Measurements from ENCODE around the gene DGKQ. TPM values are rescaled to one million over a fixed set of nuclear protein-coding genes. Genes with fewer than 3 reads are reported as not detected.

The DGKQ gene
- total RNA-seq, 2 experiments from 2014 or later = 17.6 to 19.2 TPM

DNA sequence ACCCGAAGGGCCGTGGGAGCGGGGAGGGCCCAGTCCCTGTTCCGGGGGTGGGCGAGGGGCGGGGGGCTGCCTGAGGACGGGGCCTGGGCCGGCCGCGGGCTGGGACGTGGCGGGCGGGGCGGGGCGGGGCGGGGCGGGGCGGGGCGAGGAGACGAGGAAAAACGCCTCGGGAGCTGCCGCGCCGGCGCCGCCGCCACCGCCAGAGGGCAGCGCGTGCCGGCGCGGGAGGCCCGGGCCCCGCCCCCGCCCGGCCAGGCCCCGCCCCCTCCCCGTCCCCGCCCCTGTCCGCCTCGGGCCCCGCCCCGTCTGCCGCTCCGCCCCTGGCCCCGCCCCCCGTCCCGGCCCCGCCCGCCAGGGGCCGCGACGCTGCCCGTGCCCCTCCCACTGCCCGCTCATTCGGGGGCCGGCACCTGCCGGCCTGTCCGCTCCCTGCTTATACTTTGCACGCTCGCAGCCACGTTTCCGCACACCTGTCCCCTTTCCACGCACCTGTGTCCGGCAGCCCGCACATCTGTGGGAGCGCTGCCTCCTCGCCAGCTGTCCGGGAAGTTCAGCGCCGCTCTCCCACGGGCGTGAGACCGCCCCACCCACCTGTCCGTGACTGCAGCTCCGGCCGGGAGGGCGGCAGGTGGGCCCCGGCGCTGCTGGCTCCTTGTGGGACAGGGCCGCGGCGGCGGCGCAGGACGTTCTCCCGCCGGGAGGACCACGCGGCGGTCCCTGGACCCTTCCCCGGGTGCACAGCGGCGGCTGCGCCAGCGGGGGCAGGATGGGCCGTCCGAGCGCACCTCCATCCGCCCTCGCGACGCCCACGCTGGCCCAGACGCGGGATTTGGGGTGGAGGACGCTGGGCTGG, 36.4 kb upstream of the DGKQ start:
- peaks cover 18 to 29% of the 10 kb centered on the region in 2 experiments for H3K27me3 ChIP-seq (ENCODE audit: control insufficient read depth in 1 of 2, insufficient read depth in 2 of 2, low read length in 2 of 2)
- peak overlapping the region in 1 of 2 donors; percentile 62 for H3K27ac ChIP-seq (ENCODE audit: low read depth in 1 of 2, low read length in 2 of 2)
- DNase-seq = peak; percentile 50 to 84 (median 72)
- no peaks in the 10 kb centered on the region for H3K36me3 ChIP-seq (ENCODE audit: insufficient read depth, low read length)
- CTCF ChIA-PET = interaction anchor here (0.8 to 1.6 kb wide), 3 partner anchors 22 to 228 kb away, joined by 3 read pairs; partner anchors contain the start of gene DGKQ
- H3K9me3 Mint-ChIP-seq = no peaks in the 10 kb centered on the region
- H3K36me3 Mint-ChIP-seq (ENCODE audit: low read depth) = peaks cover 5% of the 10 kb centered on the region
- H3K27ac Mint-ChIP-seq = peak overlapping the region; percentile 97
- intact Hi-C loops (cut with DNase I, micrococcal nuclease) = loop anchor here (1.0 to 5.0 kb wide), 9 partner anchors 23 to 571 kb away; partner anchors contain the start of genes UVSSA (in 2 of the 2), CTBP1 (in 1 of the 2), GAK (in 1 of the 2) and IDUA (in 1 of the 2)
- H3K4me3 Mint-ChIP-seq = peak overlapping the region; percentile 84
- H3K4me3 ChIP-seq (ENCODE audit: low read length) = peak overlapping the region; percentile 66
- peaks cover 46% of the 10 kb centered on the region for H3K27me3 Mint-ChIP-seq
- peaks cover 14% of the 10 kb centered on the region for H3K4me1 Mint-ChIP-seq (ENCODE audit: low read depth)
- peaks cover 31% of the 10 kb centered on the region for H3K4me1 ChIP-seq (ENCODE audit: insufficient read depth, low read length)
- POLR2A ChIA-PET = interaction anchor here (0.6 to 3.0 kb wide), 6 partner anchors 23 to 1457 kb away, joined by 3 to 14 read pairs (median 4); partner anchors contain the start of genes DGKQ, GAK, IDUA and TMEM175
- H3K9me3 ChIP-seq (ENCODE audit: control insufficient read depth in 1 of 2, insufficient read depth in 1 of 2, low read length in 2 of 2) = peaks cover 0 to 5% of the 10 kb centered on the region in 2 experiments
- TF ChIP-seq, protein P1, sequence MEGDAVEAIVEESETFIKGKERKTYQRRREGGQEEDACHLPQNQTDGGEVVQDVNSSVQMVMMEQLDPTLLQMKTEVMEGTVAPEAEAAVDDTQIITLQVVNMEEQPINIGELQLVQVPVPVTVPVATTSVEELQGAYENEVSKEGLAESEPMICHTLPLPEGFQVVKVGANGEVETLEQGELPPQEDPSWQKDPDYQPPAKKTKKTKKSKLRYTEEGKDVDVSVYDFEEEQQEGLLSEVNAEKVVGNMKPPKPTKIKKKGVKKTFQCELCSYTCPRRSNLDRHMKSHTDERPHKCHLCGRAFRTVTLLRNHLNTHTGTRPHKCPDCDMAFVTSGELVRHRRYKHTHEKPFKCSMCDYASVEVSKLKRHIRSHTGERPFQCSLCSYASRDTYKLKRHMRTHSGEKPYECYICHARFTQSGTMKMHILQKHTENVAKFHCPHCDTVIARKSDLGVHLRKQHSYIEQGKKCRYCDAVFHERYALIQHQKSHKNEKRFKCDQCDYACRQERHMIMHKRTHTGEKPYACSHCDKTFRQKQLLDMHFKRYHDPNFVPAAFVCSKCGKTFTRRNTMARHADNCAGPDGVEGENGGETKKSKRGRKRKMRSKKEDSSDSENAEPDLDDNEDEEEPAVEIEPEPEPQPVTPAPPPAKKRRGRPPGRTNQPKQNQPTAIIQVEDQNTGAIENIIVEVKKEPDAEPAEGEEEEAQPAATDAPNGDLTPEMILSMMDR (IDR thresholded peaks at IDR 0.05) = peak; percentile 19
- peak; percentile 41 for ATAC-seq (ENCODE audit: poor library complexity)

DNA sequence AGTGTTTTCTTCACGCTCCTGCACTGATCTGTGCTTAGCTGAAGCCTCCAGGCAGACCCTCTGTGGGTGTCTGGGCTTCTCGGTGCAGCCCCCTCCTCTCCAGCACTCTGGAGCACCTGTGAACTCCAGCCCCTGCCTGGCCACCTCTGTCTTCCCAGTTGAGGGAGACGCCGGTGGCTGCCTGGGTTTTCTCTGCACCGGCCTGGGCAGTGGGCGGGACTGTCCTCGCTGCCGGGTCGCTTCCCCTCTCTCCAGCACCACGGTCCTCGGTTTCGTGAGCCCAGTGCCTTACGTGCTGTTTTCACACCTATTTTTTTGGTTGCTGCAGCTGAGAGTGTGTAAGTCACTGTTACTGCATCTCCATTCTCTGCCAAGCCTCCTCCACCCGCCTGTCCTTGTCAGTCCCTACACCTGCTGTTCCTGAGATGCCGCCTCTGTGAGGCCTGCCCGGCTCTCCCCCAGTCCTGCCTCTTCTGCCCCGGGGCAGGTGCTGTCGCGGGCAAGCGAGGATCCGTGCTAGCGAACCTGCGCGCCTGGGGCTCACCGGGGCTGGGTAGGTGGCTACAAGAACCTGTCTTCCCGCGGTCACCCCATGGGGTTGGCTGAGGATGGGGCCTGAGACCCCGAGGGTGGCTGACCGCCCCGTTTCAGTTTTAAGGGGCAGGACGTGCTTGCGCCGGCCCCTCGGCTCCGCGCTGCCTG, 35.6 kb upstream of the DGKQ start:
- Histone ChIP-seq H3K9me3 (ENCODE audit: control insufficient read depth in 1 of 2, insufficient read depth in 1 of 2, low read length in 2 of 2) (peaks cover 0 to 13% of the 10 kb centered on the region in 2 experiments), H3K4me1 (ENCODE audit: insufficient read depth, low read length) (peaks cover 31% of the 10 kb centered on the region), H3K4me3 (ENCODE audit: low read length) (peak overlapping the region; percentile 65), H3K36me3 (ENCODE audit: insufficient read depth, low read length) (no peaks in the 10 kb centered on the region), H3K27me3 (ENCODE audit: control insufficient read depth in 1 of 2, insufficient read depth in 2 of 2, low read length in 2 of 2) (peaks cover 26 to 36% of the 10 kb centered on the region in 2 experiments), H3K27ac (ENCODE audit: low read depth in 1 of 2, low read length in 2 of 2) (no peak overlapping the region)
- H3K4me3 Mint-ChIP-seq = peak overlapping the region; percentile 83
- H3K36me3 Mint-ChIP-seq (ENCODE audit: low read depth) = peaks cover 5% of the 10 kb centered on the region
- H3K4me1 Mint-ChIP-seq (ENCODE audit: low read depth) = peaks cover 14% of the 10 kb centered on the region
- peak overlapping the region; percentile 47 for H3K27ac Mint-ChIP-seq
- ChIA-PET CTCF (interaction anchor here (1.4 kb wide), 1 partner anchor 227 kb away, joined by 3 read pairs; no protein-coding TSS in a partner anchor), POLR2A (interaction anchor here (1.4 to 3.0 kb wide), 2 partner anchors 22 to 47 kb away, joined by 4 to 14 read pairs; partner anchors contain the start of gene IDUA)
- intact Hi-C loops (cut with DNase I, micrococcal nuclease) = loop anchor here in 1 of 2 experiments (1.0 to 2.0 kb wide), 2 partner anchors 22 to 227 kb away; partner anchors contain the start of gene IDUA
- peaks cover 54% of the 10 kb centered on the region for H3K27me3 Mint-ChIP-seq
- peak in 13 of 14 experiments; percentile 12 to 71 (median 34) for DNase-seq
- TF ChIP-seq, protein P1 (IDR thresholded peaks at IDR 0.05) = no peak
- ATAC-seq (ENCODE audit: poor library complexity) = no peak
- H3K9me3 Mint-ChIP-seq = no peaks in the 10 kb centered on the region

DNA sequence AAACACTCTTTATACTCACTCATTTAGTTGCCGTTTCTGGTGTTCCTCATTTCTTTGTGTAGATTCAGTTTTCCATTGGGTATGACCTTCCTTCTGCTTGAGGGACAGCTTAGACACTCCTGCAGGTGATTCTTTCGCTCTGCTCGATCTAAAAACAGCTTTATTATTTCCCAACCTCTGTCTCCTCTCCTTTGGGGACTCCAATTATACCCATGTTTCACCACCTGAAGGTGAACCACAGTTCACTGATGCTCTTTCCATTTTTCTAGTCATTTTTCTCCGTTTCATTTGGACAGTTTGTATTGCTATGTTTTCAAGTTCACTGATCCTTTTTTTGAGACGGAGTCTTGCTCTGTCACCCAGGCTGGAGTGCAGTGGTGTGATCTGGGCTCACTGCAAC, 33.5 kb upstream of the DGKQ start:
- Mint-ChIP-seq H3K27ac (no peak overlapping the region), H3K36me3 (ENCODE audit: low read depth) (peaks cover 5% of the 10 kb centered on the region), H3K4me1 (ENCODE audit: low read depth) (peaks cover 14% of the 10 kb centered on the region), H3K9me3 (no peaks in the 10 kb centered on the region), H3K27me3 (peaks cover 57% of the 10 kb centered on the region), H3K4me3 (no peak overlapping the region)
- Histone ChIP-seq H3K4me1 (ENCODE audit: insufficient read depth, low read length) (peaks cover 37% of the 10 kb centered on the region), H3K36me3 (ENCODE audit: insufficient read depth, low read length) (no peaks in the 10 kb centered on the region), H3K27me3 (ENCODE audit: control insufficient read depth in 1 of 2, insufficient read depth in 2 of 2, low read length in 2 of 2) (peaks cover 34 to 54% of the 10 kb centered on the region in 2 experiments), H3K4me3 (ENCODE audit: low read length) (no peak overlapping the region), H3K27ac (ENCODE audit: low read depth in 1 of 2, low read length in 2 of 2) (no peak overlapping the region), H3K9me3 (ENCODE audit: control insufficient read depth in 1 of 2, insufficient read depth in 1 of 2, low read length in 2 of 2) (peaks cover 0 to 19% of the 10 kb centered on the region in 2 experiments)
- TF ChIP-seq, protein P1 (IDR thresholded peaks at IDR 0.05) = no peak
- no peak for DNase-seq
- no peak for ATAC-seq (ENCODE audit: poor library complexity)
- ChIA-PET CTCF (interaction anchor here (1.3 kb wide), 1 partner anchor 9 kb away, joined by 3 read pairs; no protein-coding TSS in a partner anchor), POLR2A (no interaction called here)
- intact Hi-C loops (cut with DNase I, micrococcal nuclease) = loop anchor here in 1 of 2 experiments (1.0 kb wide), 1 partner anchor 37 kb away; no protein-coding TSS in a partner anchor
